Effector memory CD4-positive, alpha-beta T cell (primary cell): ENCODE measurements around the gene EIF2B2.
"Not testable (repeated sequence)": the region's sequence is repeated elsewhere in the genome, so short reads cannot be mapped to it uniquely, and the experiment has no call there.

Experiments
- DNase-seq, 3 donors: peaks; one replicate each; pipeline ENCODE4 v3.0.0-alpha.2; 2020
- H3K27ac ChIP-seq: 2 replicates; pipeline ENCODE4 v1.7.0; 2013; ENCODE audit warnings: mild to moderate bottlenecking, low read length, moderate library complexity; ENCODE audit not compliant: insufficient read depth, poor library complexity, severe bottlenecking
- H3K27me3 ChIP-seq: replicated peaks from 2 replicates; pipeline ENCODE4 v1.7.0; 2013; ENCODE audit warnings: mild to moderate bottlenecking, low read length; ENCODE audit not compliant: insufficient read depth, control insufficient read depth, poor library complexity, severe bottlenecking
- H3K36me3 ChIP-seq: 2 replicates; pipeline ENCODE4 v1.7.0; 2013; ENCODE audit warnings: mild to moderate bottlenecking, low read length, moderate library complexity; ENCODE audit not compliant: control insufficient read depth, insufficient read depth
- H3K4me1 ChIP-seq: 2 replicates; pipeline ENCODE4 v1.7.0; 2013; ENCODE audit warnings: low read length, mild to moderate bottlenecking; ENCODE audit not compliant: control insufficient read depth, insufficient read depth, poor library complexity, severe bottlenecking
- H3K4me3 ChIP-seq: 2 replicates; pipeline ENCODE4 v1.7.0; 2013; ENCODE audit warnings: low read length, low read depth, mild to moderate bottlenecking; ENCODE audit not compliant: insufficient read depth, poor library complexity, severe bottlenecking
- H3K9me3 ChIP-seq: 2 replicates; pipeline ENCODE4 v1.7.0; 2013; ENCODE audit warnings: mild to moderate bottlenecking, low read length, moderate library complexity; ENCODE audit not compliant: control insufficient read depth

Gene EIF2B2

DNA sequence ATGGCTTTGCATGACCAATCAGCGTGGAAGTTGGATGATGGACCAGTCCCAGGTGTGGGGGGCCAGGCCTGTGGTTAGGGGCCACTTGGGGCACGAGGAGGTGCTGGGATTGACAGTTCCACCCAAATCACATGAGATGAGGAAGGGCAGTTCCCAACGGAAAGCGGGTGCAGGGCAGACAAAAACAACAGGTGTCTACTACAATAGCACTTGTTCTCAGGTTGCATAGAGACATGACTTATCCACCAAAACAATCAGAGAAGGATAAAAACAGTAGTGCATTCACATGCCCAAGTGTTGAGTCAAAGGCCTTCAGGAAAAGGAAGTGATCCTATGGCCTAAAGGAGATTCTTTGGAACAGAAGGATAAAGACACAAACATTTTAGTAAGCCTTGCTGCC is 14.6 kb upstream of the EIF2B2 start:
- no peaks in the 10 kb centered on the region for H3K36me3 ChIP-seq
- H3K4me1 ChIP-seq, result no peaks in the 10 kb centered on the region
- H3K9me3 ChIP-seq, result no peaks in the 10 kb centered on the region
- no peak for DNase-seq
- H3K27me3 ChIP-seq, result no peaks in the 10 kb centered on the region
- H3K27ac ChIP-seq, result no peak overlapping the region
- H3K4me3 ChIP-seq, result no peak overlapping the region

DNA sequence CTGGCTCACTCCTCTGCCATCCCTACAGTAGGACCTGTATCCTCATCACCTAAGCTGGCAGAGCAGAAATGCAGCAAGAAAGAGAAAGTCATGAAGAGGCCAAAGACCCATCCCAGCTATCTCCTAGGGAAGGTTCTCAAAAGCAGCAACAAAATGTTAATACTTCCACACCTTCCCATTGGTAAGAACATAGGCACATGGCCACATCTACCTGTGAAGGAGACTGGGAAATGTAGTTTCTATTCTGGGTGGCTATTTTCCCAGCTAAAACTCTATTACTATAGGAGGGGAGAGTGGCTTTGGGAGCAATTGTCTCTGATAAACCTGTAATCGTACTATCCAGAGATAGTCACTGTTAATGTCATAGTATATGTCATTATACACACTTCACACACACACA is 13.7 kb upstream of the EIF2B2 start:
- Histone ChIP-seq H3K36me3 (no peaks in the 10 kb centered on the region), H3K4me3 (no peak overlapping the region), H3K9me3 (no peaks in the 10 kb centered on the region), H3K27ac (no peak overlapping the region), H3K4me1 (no peaks in the 10 kb centered on the region), H3K27me3 (no peaks in the 10 kb centered on the region)
- no peak for DNase-seq

DNA sequence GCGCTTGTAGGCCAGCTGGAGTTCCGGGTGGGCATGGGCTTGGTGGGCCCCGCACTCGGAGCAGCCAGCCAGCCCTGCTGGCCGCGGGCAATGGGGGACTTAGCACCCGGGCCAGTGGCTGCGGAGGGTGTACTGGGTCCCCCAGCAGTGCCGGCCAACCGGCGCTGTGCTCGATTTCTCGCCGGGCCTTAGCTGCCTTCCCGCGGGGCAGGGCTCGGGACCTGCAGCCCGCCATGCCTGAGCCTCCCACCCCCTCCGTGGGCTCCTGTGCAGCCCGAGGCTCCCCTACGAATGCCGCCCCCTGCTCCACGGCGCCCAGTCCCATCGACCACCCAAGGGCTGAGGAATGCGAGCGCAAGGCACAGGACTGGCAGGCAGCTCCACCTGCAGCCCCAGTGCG is 8.5 kb upstream of the EIF2B2 start:
- not testable (repeated sequence) for DNase-seq, H3K36me3 ChIP-seq, H3K9me3 ChIP-seq, H3K4me1 ChIP-seq, H3K4me3 ChIP-seq, H3K27ac ChIP-seq, H3K27me3 ChIP-seq

- not testable (repeated sequence) for H3K36me3 ChIP-seq, H3K27ac ChIP-seq, H3K4me1 ChIP-seq, H3K4me3 ChIP-seq, H3K9me3 ChIP-seq, H3K27me3 ChIP-seq, DNase-seq
Measured at GRCh38 chr14:74995781-74996180, 6.9 kb upstream of the EIF2B2 start.

DNA sequence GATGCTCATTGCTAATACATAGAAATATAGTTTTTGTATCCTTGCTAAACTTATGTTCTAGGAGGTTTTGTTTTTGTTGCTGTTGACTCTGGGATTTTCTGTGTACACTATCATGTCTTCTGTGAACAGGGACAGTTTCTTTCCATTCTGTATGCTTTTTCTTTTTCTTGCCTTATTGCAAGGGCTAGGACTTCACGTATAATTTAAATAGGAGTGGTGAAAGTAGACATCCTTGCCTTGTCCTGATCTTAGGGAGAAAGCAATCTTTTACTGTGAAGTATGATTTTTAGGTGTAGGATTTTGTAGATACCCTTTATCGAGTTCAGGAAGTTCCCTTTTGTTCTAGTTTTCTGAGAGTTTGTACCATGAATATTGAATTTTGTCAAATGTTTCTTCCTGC is 1.5 kb upstream of the EIF2B2 start:
- peaks cover 9% of the 10 kb centered on the region for H3K36me3 ChIP-seq
- H3K9me3 ChIP-seq, result no peaks in the 10 kb centered on the region
- DNase-seq, result no peak
- no peak overlapping the region for H3K27ac ChIP-seq
- H3K27me3 ChIP-seq, result no peaks in the 10 kb centered on the region
- peaks cover 15% of the 10 kb centered on the region for H3K4me1 ChIP-seq
- H3K4me3 ChIP-seq, result no peak overlapping the region

GRCh38 chr14:75001899-75002298 is 822 bp upstream of the EIF2B2 start:
- peaks cover 15% of the 10 kb centered on the region for H3K4me1 ChIP-seq
- peaks cover 16% of the 10 kb centered on the region for H3K36me3 ChIP-seq
- H3K27ac ChIP-seq, result peak overlapping the region; percentile 90
- peak overlapping the region; percentile 92 for H3K4me3 ChIP-seq
- H3K27me3 ChIP-seq, result no peaks in the 10 kb centered on the region
- no peaks in the 10 kb centered on the region for H3K9me3 ChIP-seq
- DNase-seq, result no peak

DNA sequence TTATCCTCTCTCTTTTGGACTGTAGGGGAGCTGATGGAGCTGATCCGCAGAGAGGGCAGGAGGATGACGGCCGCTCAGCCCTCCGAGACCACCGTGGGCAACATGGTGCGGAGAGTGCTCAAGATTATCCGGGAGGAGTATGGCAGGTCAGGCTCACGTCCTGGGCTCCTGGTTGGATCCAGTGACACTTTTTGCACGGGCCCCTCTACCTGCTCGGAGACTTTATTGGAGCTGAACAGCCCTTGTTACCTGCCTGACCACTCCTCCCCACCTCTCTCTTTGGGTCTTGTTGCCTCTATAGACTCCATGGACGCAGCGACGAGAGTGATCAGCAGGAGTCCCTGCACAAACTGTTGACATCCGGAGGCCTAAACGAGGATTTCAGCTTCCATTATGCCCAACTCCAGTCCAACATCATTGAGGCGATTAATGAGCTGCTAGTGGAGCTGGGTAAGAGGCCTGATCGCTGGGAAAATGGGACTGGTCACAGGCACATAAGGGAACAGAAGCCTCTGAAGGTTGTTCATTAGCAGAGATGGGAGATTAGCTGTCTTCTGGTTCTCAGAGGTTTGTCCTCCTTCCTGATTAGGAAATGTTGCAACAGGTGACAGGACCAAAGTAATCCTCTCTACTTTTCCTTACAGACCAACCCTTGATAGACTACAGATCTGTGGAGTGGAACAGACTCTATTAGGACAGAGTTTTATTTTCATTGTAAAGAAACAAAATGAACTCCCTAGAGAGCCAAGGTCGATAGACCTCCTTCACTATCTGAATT is 718 bp downstream of the EIF2B2 start:
- no peak for DNase-seq
- Histone ChIP-seq H3K4me1 (peaks cover 15% of the 10 kb centered on the region), H3K9me3 (no peaks in the 10 kb centered on the region)

DNA sequence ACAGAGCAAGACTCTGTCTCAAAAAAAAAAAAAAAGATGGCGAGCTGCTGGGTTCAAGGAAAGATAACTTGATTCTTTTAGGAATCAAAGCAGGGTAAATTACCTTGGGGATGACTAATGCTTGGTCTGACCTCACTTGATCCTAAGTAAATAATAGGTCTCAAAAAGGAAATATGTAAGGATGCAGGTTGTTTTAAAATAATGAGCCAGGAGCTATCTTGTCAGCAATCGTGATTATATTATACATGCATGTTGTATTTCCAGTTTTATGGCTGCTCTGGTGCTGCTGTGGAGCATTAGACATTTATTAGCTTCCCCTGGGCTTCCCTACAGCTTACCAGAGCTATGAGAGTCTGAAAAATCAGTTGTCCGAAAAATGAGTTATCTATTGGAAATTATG is 2.6 kb downstream of the EIF2B2 start:
- Histone ChIP-seq H3K27ac (no peak overlapping the region), H3K9me3 (no peaks in the 10 kb centered on the region), H3K4me1 (peaks cover 15% of the 10 kb centered on the region), H3K27me3 (no peaks in the 10 kb centered on the region), H3K36me3 (peaks cover 48% of the 10 kb centered on the region), H3K4me3 (no peak overlapping the region)
- no peak for DNase-seq

More for the DNA sequence above, 718 bp downstream of the EIF2B2 start:
- H3K4me3 ChIP-seq, result peak overlapping the region; percentile 92
- peak overlapping the region; percentile 90 for H3K27ac ChIP-seq
- H3K27me3 ChIP-seq, result no peaks in the 10 kb centered on the region
- H3K36me3 ChIP-seq, result peaks cover 31% of the 10 kb centered on the region

- peaks cover 1% of the 10 kb centered on the region for H3K4me1 ChIP-seq
- peaks cover 48% of the 10 kb centered on the region for H3K36me3 ChIP-seq
- no peaks in the 10 kb centered on the region for H3K9me3 ChIP-seq
- DNase-seq, result no peak
- H3K27ac ChIP-seq, result no peak overlapping the region
- no peak overlapping the region for H3K4me3 ChIP-seq
- no peaks in the 10 kb centered on the region for H3K27me3 ChIP-seq
Measured at GRCh38 chr14:75009176-75009575, 6.5 kb downstream of the EIF2B2 start.

DNA sequence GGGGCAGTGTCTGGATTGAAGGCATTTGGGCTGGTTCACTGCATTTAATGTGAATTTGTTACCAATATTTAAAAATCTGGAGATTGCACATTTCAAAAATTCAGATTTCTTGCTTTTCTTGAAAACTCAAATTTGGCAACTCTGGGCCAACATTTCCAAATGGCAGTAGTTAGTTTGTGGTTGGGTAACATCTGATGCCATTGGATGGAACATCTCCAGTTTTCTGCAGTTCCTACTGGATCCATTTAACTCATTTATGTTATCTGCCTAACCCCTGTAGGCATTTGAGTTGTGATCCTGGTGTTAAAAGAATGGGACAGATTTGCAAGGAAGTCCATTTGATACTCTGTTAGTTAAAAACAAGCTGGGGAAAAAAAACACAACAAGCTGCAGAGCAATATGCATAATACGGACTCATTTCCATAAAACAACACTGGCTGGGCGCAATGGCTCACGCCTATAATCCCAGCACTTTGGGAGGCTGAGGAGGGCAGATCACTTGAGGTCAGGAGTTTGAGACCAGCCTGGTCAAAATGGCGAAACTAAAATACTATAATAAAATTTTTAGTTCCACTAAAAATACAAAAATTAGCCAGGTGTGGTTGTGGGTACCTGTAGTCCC is 7.9 kb downstream of the EIF2B2 start:
- no peak overlapping the region for H3K27ac ChIP-seq
- H3K9me3 ChIP-seq, result no peaks in the 10 kb centered on the region
- no peaks in the 10 kb centered on the region for H3K4me1 ChIP-seq
- no peak for DNase-seq
- H3K27me3 ChIP-seq, result no peaks in the 10 kb centered on the region
- H3K4me3 ChIP-seq, result no peak overlapping the region
- H3K36me3 ChIP-seq, result peaks cover 56% of the 10 kb centered on the region
